GM23338 (cell line): Measurements from ENCODE around the gene ARFGEF2. TPM values are rescaled to one million over a fixed set of nuclear protein-coding genes. Genes with fewer than 3 reads are reported as not detected.

Source experiments
- ATAC-seq: fragments of 200-7000 bp; cut with Tn5 transposase; 3 replicates; pipeline ENCODE4 v1.9.1; 2020
- DNase-seq: peaks from one replicate; pipeline ENCODE4 v3.0.0-alpha.2; 2015; ENCODE audit warnings: low spot score
- H2AFZ ChIP-seq: fragments of 200-600 bp; sonication (generic); 2 replicates; pipeline ENCODE4 v1.8.0; 2016; ENCODE audit warnings: antibody characterized with exemption, mild to moderate bottlenecking, moderate library complexity
- H3F3A ChIP-seq: fragments of 200-600 bp; sonication (generic); replicated peaks from 2 replicates; pipeline ENCODE4 v1.8.0; 2017; ENCODE audit warnings: antibody characterized with exemption, mixed run types, low read depth
- H3K27ac ChIP-seq: fragments of 200-600 bp; sonication (generic); 2 replicates; pipeline ENCODE4 v1.6.1; 2016; ENCODE audit warnings: low read depth
- H3K27me3 ChIP-seq: fragments of 200-600 bp; sonication (generic); 2 replicates; pipeline ENCODE4 v1.8.0; 2016; ENCODE audit warnings: mild to moderate bottlenecking, mixed run types, moderate library complexity; ENCODE audit not compliant: insufficient read depth
- H3K36me3 ChIP-seq: fragments of 200-600 bp; sonication (generic); 2 replicates; pipeline ENCODE4 v1.8.0; 2016; ENCODE audit warnings: mild to moderate bottlenecking; ENCODE audit not compliant: insufficient read depth
- H3K4me1 ChIP-seq: fragments of 200-600 bp; sonication (generic); 2 replicates; pipeline ENCODE4 v1.8.0; 2016; ENCODE audit warnings: mild to moderate bottlenecking, moderate library complexity; ENCODE audit not compliant: insufficient read depth
- H3K4me2 ChIP-seq: fragments of 200-600 bp; sonication (generic); 2 replicates; pipeline ENCODE4 v1.7.1; 2017; ENCODE audit warnings: mixed run types
- H3K4me3 ChIP-seq: fragments of 200-600 bp; sonication (generic); 2 replicates; pipeline ENCODE4 v1.6.1; 2016; ENCODE audit warnings: mixed run types
- H3K79me2 ChIP-seq: fragments of 200-600 bp; sonication (generic); replicated peaks from 2 replicates; pipeline ENCODE4 v1.8.0; 2017; ENCODE audit warnings: mild to moderate bottlenecking; ENCODE audit not compliant: insufficient read depth
- H3K9me2 ChIP-seq: fragments of 200-600 bp; sonication (generic); 2 replicates; pipeline ENCODE4 v1.8.0; 2017; ENCODE audit not compliant: insufficient read depth
- H4K20me1 ChIP-seq: fragments of 200-600 bp; sonication (generic); replicated peaks from 2 replicates; pipeline ENCODE4 v1.8.0; 2017; ENCODE audit warnings: mild to moderate bottlenecking; ENCODE audit not compliant: insufficient read depth
- H3K27ac Mint-ChIP-seq: 2 replicates; pipeline ENCODE4 v1.8.0; 2020; ENCODE audit warnings: inconsistent platforms, mild to moderate bottlenecking, moderate library complexity, mixed read lengths
- H3K27me3 Mint-ChIP-seq: 3 replicates; pipeline ENCODE4 v1.8.0; 2022; ENCODE audit warnings: low read depth, mild to moderate bottlenecking, moderate library complexity, mixed read lengths, inconsistent platforms; ENCODE audit not compliant: insufficient read depth, poor library complexity
- H3K36me3 Mint-ChIP-seq: 3 replicates; pipeline ENCODE4 v1.8.0; 2021; ENCODE audit warnings: low read depth, mild to moderate bottlenecking, inconsistent platforms, moderate library complexity, mixed read lengths
- H3K4me1 Mint-ChIP-seq: 3 replicates; pipeline ENCODE4 v1.8.0; 2020; ENCODE audit warnings: mild to moderate bottlenecking, inconsistent platforms, mixed read lengths
- H3K4me3 Mint-ChIP-seq: 3 replicates; pipeline ENCODE4 v1.8.0; 2021; ENCODE audit warnings: moderate library complexity, mild to moderate bottlenecking, inconsistent platforms, mixed read lengths
- H3K9me3 Mint-ChIP-seq: 3 replicates; pipeline ENCODE4 v1.8.0; 2020; ENCODE audit warnings: moderate library complexity, mild to moderate bottlenecking, inconsistent platforms, mixed read lengths
- CREB1 ChIP-seq: fragments of 250-450 bp; sonication (Bioruptor Pico); IDR thresholded peaks from 2 replicates; pipeline ENCODE4 v1.5.0; 2020; ENCODE audit warnings: low read depth, mild to moderate bottlenecking, moderate library complexity
- EZH2 ChIP-seq: fragments of 200-600 bp; sonication (generic); IDR thresholded peaks from one replicate; pipeline ENCODE4 v1.8.0; 2017; ENCODE audit warnings: antibody characterized with exemption, mild to moderate bottlenecking, low read depth; ENCODE audit not compliant: unreplicated experiment
- EZH2phosphoT487 ChIP-seq: fragments of 200-600 bp; sonication (generic); IDR thresholded peaks from one replicate; pipeline ENCODE4 v1.8.1; 2018; ENCODE audit warnings: antibody characterized with exemption; ENCODE audit not compliant: unreplicated experiment
- JUNB ChIP-seq: IDR thresholded peaks from one replicate; pipeline ENCODE4 v1.6.1; 2016; ENCODE audit warnings: antibody characterized with exemption; ENCODE audit not compliant: unreplicated experiment
- POLR2AphosphoS5 ChIP-seq: IDR thresholded peaks from 2 replicates; pipeline ENCODE4 v1.6.1; 2016; ENCODE audit warnings: antibody characterized with exemption, low read depth
- STAT1 ChIP-seq: IDR thresholded peaks from one replicate; pipeline ENCODE4 v1.6.1; 2016; ENCODE audit warnings: antibody characterized with exemption; ENCODE audit not compliant: unreplicated experiment
- ZNF114 ChIP-seq: fragments of 250-450 bp; sonication (Bioruptor Pico); IDR thresholded peaks from 2 replicates; pipeline ENCODE4 v1.5.0; 2020; ENCODE audit warnings: mild to moderate bottlenecking, moderate library complexity
- ZNF331 ChIP-seq: fragments of 250-450 bp; sonication (Bioruptor Pico); IDR thresholded peaks from 2 replicates; pipeline ENCODE4 v1.5.0; 2020; ENCODE audit warnings: low read depth, mild to moderate bottlenecking, moderate library complexity
- ZNF462 ChIP-seq: fragments of 250-450 bp; sonication (Bioruptor Pico); IDR thresholded peaks from 2 replicates; pipeline ENCODE4 v1.5.0; 2020; ENCODE audit warnings: mild to moderate bottlenecking, moderate library complexity
- polyA plus RNA-seq: library from polyadenylated mRNA; unstranded; fragments of >200 nt; fragmentation: Nextera tagmentation; extraction: Ambion mirVana; gene quantifications from 2 replicates; pipeline ENCODE4 v1.2.1, GENCODE V29; 2016
- total RNA-seq: library from RNA; depleted of rRNA; stranded (reverse); fragments of >200 nt; shearing (Covaris generic); gene quantifications from 2 replicates; pipeline ENCODE4 v1.2.3, GENCODE V29; 2014
- TF ChIP-seq, protein P1 (sequence below), 2 experiments: fragments of 200-600 bp in 1 of 2; sonication (generic) in 1 of 2; conservative IDR thresholded peaks; 2 replicates each; pipeline versions ENCODE4 v1.5.1 to v1.6.1; 2016 to 2017; ENCODE audit warnings: antibody characterized with exemption in 2 of 2, low read depth in 2 of 2, mild to moderate bottlenecking in 2 of 2, moderate library complexity in 1 of 2
- TF ChIP-seq, protein P2 (sequence below): IDR thresholded peaks from 2 replicates; pipeline ENCODE4 v1.6.1; 2016; ENCODE audit warnings: antibody characterized with exemption

The ARFGEF2 gene
- total and polyA plus RNA-seq, 2 experiments from 2014 or later, result 7.2 to 25.5 TPM

GRCh38 chr20:48926821-48927220 is 5.3 kb downstream of the ARFGEF2 start:
- ATAC-seq, result no peak
- H3K4me3 Mint-ChIP-seq, result no peak overlapping the region

More at GRCh38 chr20:48926821-48927220, 5.3 kb downstream of the ARFGEF2 start:
- H3K9me3 Mint-ChIP-seq, result no peaks in the 10 kb centered on the region
- TF ChIP-seq EZH2phosphoT487, result no peak
- TF ChIP-seq ZNF331 (CRISPR knock-in tag), result no peak
- no peak for TF ChIP-seq ZNF114 (CRISPR knock-in tag)
- TF ChIP-seq STAT1, result no peak
- TF ChIP-seq JUNB, result no peak
- no peak for TF ChIP-seq EZH2
- no peak for TF ChIP-seq POLR2AphosphoS5
- TF ChIP-seq, protein P1, sequence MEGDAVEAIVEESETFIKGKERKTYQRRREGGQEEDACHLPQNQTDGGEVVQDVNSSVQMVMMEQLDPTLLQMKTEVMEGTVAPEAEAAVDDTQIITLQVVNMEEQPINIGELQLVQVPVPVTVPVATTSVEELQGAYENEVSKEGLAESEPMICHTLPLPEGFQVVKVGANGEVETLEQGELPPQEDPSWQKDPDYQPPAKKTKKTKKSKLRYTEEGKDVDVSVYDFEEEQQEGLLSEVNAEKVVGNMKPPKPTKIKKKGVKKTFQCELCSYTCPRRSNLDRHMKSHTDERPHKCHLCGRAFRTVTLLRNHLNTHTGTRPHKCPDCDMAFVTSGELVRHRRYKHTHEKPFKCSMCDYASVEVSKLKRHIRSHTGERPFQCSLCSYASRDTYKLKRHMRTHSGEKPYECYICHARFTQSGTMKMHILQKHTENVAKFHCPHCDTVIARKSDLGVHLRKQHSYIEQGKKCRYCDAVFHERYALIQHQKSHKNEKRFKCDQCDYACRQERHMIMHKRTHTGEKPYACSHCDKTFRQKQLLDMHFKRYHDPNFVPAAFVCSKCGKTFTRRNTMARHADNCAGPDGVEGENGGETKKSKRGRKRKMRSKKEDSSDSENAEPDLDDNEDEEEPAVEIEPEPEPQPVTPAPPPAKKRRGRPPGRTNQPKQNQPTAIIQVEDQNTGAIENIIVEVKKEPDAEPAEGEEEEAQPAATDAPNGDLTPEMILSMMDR (conservative IDR thresholded peaks at IDR 0.05; ENCODE audit: low read depth in 2 of 2), result no peak
- TF ChIP-seq, protein P2, sequence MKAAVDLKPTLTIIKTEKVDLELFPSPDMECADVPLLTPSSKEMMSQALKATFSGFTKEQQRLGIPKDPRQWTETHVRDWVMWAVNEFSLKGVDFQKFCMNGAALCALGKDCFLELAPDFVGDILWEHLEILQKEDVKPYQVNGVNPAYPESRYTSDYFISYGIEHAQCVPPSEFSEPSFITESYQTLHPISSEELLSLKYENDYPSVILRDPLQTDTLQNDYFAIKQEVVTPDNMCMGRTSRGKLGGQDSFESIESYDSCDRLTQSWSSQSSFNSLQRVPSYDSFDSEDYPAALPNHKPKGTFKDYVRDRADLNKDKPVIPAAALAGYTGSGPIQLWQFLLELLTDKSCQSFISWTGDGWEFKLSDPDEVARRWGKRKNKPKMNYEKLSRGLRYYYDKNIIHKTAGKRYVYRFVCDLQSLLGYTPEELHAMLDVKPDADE, result no peak
- TF ChIP-seq ZNF462 (CRISPR knock-in tag), result no peak
- no peak for TF ChIP-seq CREB1 (CRISPR knock-in tag)
- Histone ChIP-seq H3K27me3 (no peaks in the 10 kb centered on the region), H3F3A (0 out of 2 replicates have a peak, but pooled peaks cover 2% of the 10 kb centered on the region), H3K4me1 (peaks cover 12% of the 10 kb centered on the region; the same call in 1 of the 2 replicates), H3K79me2 (peaks cover 95% of the 10 kb centered on the region), H3K4me2 (no peak overlapping the region), H3K9me2 (no peaks in the 10 kb centered on the region; the same call in 1 of the 2 replicates), H3K27ac (no peak overlapping the region), H4K20me1 (peaks cover 23% of the 10 kb centered on the region; the same call in 1 of the 2 replicates), H2AFZ (no peak overlapping the region), H3K4me3 (no peak overlapping the region), H3K36me3 (no peaks in the 10 kb centered on the region)
- H3K27ac Mint-ChIP-seq, result no peak overlapping the region
- DNase-seq, result no peak
- H3K27me3 Mint-ChIP-seq, result no peaks in the 10 kb centered on the region
- H3K4me1 Mint-ChIP-seq, result peaks cover 9% of the 10 kb centered on the region; the same call in 2 of the 3 replicates
- H3K36me3 Mint-ChIP-seq, result no peaks in the 10 kb centered on the region
